D341Med (cell line): ENCODE data around the gene HOXB5.

Experiments
- DNase-seq: peaks from one replicate; pipeline ENCODE4 v3.0.0; 2012; ENCODE audit warnings: low spot score

The HOXB5 gene

DNA sequence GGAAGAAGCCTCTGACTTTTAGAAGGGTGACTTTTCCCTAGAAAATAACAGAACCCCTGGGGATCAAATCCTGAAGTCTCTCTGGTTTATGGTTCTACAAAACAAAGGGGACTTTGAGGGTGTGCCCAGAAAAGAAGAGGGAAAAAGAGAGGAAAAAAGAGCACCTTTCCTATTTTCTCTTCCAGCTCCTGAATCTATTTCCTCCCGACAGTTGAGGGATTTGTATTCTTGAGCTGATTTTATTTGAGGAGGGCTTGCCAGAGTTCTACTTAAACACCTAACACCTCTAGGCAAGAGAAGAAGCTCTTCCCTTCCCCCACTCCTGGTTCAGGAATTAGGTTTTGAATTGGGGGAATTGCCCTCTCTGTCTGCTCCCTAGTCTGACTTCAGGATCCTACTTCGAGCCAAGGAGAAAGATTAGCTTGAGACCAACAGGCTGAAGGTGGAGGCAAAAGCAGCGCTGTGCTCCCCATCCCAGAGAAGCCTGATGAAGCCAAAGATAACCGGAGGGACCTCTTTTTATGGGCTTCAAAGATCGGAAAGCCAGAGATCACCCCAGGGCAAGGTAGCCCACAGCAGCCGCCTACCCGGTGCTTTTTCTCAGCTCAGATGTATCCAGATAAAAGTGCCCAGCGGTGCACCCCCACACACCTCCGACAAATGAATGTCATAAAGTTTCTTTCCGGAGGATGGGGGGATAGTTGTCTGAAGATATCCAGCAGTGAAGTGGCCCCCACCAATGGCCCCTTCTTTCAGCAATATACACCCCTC lies 4.3 kb downstream of the HOXB5 start:
- no peak for DNase-seq

- DNase-seq: no peak
Measured at GRCh38 chr17:48588528-48588927, 5.1 kb downstream of the HOXB5 start.

GRCh38 chr17:48588074-48588415 lies 5.5 kb downstream of the HOXB5 start:
- DNase-seq: no peak

GRCh38 chr17:48587276-48588073 lies 6.1 kb downstream of the HOXB5 start:
- DNase-seq: no peak

DNA sequence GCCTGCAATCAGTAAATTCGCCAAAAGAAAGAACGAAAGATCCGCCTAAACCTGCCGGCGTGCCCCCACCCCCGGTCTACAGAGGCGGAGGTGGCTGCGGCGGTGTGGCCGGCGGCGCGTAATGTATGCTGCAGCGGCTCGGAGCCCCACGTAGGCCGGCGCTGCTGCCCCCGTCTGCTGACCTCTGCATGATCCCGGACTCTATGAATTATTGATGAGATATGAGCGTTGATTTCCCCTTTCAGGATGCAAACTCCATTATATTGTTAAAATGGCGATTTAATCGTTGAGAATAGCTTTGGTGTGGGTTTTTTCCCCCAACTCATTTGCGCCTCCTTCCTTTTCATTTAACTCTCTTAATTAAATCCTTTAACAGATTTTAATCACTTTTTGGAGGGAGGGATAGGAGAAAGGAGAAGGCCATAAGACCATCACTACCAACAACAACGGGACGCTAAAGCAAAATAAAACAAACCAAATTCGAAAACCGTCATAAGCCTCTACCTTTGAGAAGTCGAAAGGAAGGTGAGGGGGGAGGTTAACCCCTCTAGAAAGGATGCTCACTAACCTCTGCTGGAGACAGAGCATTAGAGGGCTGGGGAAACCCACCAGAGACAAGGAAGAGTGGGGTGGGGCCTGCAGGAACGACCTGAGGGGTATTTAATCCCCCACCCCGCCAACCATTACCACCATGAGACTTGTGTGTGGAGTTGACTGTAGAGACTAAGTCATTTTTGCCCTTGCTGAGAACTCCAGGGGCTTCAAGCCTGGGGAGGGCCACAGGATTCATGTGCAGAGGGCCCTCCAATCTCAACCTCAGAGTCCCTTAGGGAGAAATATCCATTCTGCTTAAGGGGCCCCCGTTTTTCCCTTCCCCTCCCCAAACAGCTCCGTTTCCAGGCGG lies 7.0 kb downstream of the HOXB5 start:
- no peak for DNase-seq

DNA sequence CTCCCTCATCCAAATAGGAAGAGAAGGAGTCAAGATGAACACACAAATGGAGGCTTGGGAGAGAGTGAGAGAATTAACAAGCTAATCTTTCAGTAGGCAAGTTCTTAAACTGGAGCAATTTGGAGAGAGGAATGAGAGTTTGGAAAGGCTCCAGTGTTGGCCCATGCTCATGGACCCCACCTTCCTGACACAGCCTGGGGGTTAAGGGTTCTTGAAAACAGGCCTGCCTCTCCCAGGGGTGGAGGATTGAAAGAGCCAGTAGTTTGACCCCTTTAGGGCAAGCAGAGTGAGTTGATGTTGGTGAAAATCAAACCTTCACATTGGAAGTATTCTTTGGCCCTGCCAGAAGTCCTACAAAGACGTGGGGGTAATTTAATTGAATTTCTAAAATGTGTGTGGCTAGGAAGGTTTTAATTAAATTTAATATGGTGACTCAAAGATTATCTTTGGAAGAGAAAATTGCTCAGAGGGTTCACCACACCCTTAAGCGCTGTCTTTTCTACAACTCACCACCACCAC lies 9.3 kb downstream of the HOXB5 start:
- no peak for DNase-seq

DNA sequence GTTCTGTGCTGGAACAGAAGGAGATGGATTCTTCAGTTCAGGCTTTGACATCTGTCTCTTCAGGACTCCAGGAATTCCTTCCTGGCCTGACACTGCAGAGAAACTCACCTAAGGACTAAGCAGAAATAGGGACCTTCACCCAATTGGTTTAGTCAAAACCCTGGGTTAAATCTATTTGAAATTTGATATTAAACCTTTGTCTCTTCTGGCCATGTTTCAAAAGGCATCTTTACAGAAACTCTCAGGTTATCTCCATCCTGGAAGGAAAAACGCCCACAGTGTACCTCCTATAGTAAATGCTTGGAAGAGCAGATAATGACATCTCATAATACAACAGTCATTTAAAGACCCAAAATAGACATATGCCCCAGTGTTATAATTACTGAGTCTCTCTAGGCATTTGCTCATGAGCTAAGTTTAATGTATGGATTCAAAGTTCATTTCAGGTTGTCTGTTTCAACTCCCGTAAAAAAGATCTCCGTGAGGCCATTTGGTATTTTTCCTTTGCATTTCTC lies 9.8 kb downstream of the HOXB5 start:
- no peak for DNase-seq

DNA sequence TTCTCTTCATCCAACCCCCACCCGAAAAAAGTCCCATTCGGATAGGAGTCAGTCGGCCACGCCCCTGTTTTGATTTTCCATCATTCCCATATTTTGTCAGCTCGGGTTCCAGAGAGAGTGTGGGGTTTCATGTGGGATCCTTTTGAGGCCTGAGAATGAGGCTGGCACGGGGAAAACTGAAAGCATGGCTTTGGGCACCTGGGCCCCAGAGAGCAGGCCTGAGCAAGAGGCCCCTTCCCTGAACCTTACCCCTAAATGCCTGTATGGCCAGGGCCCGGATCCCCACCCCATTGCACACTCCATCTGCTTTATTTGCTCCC lies 10.9 kb downstream of the HOXB5 start:
- DNase-seq: no peak

DNA sequence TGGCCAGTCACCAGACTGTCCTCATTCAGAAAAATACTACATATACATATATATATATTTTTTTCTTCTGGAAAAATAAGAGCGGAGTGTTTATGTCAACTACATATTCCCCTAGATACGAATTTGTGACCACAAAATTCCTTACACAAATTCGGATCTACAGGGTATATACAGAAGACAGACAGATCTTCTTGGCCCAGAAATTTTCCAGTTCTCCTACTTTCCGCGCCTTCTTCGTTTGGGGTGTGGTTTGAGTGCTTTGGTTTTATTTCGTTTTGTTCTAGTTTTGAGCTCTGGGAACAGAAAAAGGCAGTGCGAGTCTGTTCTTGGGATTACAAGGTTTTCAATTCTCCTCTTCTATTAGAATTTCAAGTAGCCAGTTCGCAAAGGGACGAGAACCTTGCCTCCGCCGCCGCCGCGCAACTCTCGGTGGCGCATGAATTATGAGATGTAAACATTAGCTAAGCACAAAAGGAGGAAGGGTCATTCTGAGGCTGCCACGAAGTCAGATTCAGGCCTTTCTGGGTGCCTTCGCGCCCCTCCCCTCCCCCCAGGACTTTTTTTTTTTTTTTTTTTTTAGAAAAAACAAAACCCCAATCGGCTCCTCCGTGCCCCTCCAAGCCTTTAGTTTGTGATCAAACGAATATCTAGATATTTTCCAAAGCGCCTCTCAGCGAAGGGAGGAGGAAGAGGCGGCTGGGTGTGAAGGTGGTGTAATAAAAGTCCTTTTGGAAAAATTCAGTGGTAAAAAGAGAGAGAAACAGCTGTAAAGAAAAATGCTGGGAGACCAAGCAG lies 13.6 kb downstream of the HOXB5 start:
- no peak for DNase-seq

DNA sequence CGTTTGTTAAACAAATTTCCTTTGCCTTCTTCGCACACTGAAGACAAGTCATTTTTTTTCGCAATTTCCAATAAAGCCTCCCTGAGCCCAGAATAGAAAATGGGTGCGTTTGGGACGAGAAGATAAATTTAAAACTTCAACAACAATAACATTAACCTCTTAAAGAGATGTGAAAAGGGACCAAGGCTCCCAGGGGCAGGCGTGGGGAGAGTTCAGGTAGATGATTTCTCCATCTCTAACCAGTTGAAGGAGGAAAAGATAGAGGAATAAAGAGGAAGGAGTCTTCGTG lies 14.2 kb downstream of the HOXB5 start:
- DNase-seq: no peak

DNA sequence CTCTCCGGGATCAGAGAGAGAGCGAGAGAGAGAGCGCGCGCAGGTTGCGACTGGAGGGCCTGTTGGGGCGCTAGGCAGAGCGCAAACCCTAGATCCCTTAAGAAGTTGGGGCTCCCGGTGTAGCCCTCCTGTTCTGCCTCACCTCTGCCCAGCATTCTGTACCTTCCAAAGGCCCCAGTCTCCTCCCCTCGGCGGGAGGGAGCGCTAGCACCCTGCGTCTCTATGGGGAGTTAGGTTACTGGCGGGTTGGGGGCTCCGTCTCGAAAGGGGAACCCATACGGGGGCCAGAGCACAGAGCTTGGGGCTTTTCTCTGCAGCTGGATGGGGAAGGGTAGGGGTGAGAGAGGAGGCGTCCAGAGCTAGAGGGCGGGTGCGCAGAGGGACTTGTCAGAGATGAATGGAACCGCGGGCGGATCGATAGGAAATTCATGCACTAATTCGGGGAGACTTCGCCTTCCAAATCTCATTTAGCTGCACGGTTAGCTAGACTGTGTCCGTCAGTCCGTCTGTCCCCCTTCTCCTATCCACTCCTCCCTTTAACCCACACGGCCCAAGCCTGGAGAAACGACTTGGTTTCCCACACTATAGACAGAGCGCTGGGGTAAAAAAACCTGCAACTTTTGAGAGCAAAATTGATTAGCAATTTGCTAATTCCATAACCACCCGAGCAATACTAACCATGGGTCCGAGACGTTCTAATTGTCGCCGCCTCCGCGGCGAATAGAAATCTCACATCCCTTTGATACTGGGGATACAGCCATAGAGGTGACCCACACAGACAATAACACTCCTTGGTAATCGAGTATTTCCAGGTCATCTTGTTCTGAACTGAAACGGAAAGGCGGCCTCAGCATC lies 14.7 kb downstream of the HOXB5 start:
- DNase-seq: no peak

DNA sequence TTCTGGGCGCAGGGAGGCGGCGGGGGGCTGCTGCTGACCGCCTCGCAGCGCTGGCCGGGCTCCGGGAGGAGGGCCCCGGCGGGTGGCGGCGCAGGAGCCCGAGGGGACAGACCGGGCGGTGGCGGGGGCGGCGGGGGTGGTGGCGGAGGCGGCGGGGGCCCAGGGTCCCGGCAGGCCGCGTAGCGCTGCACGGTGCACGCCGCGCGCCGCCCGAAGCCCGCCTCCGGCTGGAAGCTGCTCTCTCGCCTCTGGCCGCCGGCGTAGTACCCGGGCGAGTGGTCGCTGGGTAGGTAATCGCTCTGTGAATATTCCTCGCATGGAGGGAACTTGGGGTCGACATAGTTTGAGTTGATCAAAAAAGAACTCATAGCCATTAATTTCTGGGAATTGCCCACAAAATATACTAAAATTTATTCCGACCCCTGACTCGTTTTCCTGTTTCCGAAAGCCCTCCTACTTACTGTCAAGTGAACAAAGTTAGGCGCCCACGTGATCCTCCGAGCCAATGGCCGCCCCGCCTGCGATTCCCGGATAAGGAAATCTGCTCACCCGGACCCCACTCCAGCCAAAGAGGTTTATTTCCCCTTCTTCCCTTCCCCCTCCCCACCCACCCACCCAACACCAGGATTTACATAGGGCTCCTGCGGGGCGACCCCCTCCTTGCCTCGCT lies 15.5 kb downstream of the HOXB5 start, which contains the start of gene HOXB4:
Gene HOXB4 (minus strand): TSS at position 405 of the 670 bp plus-strand sequence. CDS start 31 bp downstream, at position 374.
- no peak for DNase-seq

DNA sequence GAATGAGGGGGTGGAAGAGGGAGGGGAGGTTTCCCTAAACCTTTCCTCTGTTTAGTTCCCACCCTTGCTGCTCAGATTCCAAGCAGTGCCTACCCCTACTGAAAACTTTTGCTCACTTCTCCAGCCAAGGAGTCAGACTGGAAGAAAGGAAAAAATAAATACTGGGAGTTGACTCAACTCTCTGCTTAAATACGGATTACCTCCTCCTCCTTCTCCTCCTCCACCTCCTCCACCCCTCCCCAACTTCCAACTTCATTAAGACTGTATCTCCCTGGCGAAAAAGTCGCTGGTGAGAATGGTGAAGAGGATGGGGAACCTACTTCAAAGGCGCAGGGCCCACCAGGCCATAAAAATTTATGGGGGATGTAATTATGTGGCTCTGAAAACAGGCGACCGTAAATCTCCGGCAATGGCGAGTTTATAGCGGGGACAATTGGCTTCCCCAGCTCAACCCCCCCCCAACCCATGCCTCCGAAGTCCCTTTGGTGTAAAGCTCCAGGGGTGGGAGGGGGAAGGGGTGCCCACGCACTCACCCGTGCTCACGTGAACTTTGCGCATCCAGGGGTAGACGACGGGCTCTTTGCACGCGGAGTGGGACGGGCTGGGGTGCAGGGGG lies 16.1 kb downstream of the HOXB5 start:
- DNase-seq: no peak

DNA sequence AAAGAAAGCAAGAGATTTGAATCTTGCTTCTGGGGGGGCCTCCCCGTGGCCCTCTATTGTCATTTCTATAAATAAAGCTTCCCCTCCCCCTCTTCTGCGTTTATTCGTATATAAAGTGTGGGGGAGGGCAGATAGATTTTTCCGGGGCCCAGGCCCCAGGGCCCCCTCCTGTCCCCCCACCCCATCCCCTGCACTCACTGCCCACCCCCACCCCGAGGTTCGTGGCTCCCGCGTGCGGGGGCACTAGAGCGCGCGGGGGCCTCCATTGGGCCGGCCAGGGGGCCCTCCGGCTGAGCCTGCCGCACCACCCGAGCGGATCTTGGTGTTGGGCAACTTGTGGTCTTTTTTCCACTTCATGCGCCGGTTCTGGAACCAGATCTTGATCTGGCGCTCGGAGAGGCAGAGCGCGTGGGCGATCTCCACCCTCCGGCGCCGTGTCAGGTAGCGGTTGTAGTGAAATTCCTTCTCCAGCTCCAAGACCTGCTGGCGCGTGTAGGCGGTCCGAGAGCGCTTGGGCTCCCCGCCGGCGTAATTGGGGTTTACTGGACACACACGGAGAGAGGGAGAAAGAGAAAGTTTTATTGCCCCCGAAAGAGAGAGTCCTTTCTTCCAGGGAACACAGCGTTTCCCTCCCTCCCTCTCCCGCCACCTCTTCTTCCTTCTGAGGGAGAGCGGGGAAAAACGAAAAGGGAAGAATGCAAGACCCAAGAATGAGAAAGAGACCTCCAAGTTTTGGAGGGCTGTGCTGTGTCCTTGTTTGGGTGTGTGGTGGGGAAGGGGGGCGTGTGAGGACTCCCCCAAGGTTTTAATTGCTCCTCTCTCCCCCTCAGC lies 16.9 kb downstream of the HOXB5 start:
- no peak for DNase-seq

DNA sequence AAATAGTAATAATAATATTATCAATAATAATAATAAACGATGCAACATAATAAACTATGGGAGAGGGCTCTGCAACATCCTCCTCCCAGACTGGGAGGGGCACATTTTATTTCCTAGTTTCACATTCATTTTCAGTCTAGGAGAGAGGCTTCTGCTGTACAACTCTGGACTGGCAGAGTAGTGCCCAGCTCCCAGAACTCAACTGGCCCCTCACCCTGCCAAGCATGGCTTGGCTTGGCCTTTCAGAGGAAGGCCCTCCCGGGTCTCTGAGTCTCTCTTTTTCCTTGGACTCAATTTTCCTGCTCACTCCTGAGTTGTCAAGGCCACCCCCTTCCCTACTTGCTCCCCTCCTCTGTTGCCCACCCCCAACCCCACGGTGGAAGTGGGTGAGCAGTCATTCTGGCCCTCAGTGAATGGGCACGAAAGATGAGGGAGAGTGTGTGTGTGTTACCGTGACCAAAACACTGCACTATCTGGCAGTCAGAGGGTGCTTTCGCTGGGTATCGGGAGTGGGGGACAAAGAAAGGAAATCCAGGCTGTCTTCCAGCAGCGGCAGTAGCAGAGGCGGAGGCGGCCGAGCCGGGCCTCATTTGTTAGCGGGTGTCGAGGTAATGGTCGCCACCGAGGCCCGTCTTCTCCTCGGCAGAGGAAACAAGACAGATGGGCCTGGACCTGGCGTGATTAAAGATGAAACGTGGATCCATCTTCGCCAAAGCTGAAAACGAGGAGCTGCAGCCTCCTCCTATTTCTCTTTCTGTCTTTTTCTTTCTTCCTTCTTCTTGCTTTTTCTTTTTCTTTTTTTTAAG lies 17.7 kb downstream of the HOXB5 start:
- no peak for DNase-seq

- no peak for DNase-seq
Measured at GRCh38 chr17:48575066-48575582, 18.5 kb downstream of the HOXB5 start.

GRCh38 chr17:48574505-48575065 lies 19.0 kb downstream of the HOXB5 start:
- no peak for DNase-seq
